GM19035 (cell line): ENCODE data around the gene ZNF692.
"Not testable (repeated sequence)": the region's sequence is repeated elsewhere in the genome, so short reads cannot be mapped to it uniquely, and the experiment has no call there.

ENCODE experiments used
- ATAC-seq: cut with Tn5 transposase; IDR thresholded peaks from one replicate; pipeline ENCODE4 v1.9.1; 2021; ENCODE audit not compliant: unreplicated experiment

Gene ZNF692, protein sequence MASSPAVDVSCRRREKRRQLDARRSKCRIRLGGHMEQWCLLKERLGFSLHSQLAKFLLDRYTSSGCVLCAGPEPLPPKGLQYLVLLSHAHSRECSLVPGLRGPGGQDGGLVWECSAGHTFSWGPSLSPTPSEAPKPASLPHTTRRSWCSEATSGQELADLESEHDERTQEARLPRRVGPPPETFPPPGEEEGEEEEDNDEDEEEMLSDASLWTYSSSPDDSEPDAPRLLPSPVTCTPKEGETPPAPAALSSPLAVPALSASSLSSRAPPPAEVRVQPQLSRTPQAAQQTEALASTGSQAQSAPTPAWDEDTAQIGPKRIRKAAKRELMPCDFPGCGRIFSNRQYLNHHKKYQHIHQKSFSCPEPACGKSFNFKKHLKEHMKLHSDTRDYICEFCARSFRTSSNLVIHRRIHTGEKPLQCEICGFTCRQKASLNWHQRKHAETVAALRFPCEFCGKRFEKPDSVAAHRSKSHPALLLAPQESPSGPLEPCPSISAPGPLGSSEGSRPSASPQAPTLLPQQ

DNA sequence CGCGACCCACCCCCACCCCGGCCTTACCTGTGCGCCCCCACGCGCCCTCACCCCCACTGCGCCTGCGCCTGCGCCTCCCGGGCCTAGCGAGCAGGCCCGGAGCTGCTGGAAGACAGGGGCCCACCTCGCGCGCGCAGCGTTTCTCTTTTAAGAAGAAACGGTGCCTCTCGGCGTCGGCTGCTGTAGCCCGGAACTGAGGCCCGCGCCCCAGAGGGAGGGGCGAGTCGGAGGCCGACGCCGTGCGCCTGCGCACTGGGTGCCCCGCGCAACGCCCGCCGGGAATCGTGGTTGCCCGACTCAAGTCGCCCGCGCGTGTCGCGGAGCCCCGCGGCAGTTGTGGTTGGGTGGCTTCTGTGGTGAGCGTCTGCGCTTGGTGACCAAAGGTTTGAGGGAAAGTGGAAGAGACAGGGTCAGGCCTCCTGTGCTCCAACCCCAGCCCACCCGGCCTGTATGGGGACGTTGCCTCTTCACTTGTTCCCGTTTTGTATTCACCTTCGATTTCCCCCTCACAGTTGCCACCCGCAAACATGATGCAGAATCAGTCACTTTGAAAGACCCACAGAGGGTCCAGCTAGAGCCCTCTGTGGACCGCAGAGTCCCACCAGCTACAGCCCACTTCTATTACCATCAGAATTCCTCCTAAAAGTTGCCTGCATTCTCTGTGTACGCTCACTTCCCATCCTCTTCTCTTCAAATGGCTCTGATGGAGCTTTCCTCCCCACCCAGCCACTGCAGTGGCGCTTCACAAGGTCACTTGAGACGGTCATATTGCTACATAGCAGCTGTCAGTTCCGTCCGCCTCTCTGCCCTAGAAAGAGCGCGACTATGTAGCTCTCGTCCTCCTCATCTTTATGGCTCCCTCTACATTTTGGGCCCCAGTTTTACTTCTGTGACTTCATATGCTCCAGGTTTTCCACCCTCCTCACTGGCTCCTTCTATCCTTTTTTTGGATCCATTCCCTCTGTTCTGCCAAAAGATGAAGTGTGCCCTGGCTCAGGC lies at the start of gene ZNF692:
Gene ZNF692 (minus strand): TSS at position 195 of the 999 bp plus-strand sequence. CDS start 776 bp downstream, outside the sequence.
- peak; percentile 79 for ATAC-seq

DNA sequence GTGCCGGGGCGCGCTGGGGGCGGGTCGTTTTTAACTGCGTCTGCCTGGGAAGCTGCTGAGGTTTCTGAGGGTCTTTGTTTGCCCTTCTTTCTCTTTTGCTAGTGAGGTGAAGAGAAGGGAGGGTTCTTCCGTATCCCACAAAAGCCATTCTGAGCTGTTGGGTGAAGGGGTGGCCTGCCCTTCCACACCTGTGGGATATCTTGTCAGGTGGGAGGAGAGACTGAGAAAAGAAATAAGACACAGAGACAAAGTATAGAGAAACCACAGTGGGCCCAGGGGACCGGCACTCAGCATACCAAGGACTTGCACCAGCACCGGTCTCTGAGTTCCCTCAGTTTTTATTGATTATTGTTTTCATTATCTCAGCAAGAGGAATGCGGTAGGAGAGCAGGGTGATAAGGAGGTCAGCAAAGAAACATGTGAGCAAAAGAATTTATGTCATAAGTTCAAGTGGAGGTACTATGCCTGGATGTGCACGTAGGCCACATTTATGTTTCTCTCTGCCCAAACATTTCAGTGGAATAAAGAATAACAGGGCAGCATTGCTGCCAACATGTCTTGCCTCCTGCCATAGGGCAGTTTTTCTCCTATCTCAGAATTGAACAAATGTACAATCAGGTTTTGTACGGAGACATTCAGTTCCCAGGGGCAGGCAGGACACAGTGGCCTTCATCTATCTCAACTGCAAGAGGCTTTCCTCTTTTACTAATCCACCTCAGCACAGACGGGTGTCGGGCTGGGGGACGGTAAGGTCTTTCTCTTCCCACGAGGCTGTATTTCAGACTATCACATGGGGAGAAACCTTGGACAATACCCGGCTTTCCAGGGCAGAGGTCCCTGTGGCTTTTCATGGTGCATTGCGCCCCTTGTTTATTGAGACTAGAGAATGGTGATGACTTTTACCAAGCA lies 48.1 kb upstream of the ZNF692 start:
- peak; percentile 21 for ATAC-seq

- peak; percentile 92 for ATAC-seq
These were observed 47.3 kb upstream of the ZNF692 start, which contains the start of gene PGBD2 for GRCh38 chr1:248906009-248906752. TSS of gene PGBD2 (plus strand) at chr1:248906235. CDS start at chr1:248913863, 7,628 bp downstream.

GRCh38 chr1:248905662-248906008 lies 46.8 kb upstream of the ZNF692 start:
- ATAC-seq, result no peak

- no peak for ATAC-seq
These were observed 45.7 kb upstream of the ZNF692 start for GRCh38 chr1:248904437-248905216.

DNA sequence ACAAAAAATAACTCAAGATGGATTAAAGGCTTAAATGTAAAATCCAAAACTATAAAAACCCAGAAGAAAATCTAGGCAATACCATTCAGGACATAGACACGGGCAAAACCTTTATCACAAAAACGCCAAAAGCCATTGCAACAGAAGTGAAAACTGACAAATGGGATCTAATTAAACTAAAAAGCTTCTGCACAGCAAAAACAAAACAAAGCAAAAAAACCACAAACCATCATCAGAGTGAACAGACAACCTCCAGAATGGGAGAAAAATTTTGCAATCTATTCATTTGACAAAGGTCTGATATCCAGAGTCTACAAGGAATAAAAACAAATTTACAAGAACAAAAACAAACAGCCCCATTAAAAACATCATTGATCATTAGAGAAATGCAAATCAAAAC lies 42.7 kb upstream of the ZNF692 start:
- ATAC-seq, result no peak

GRCh38 chr1:248900637-248901036 lies 41.8 kb upstream of the ZNF692 start:
- ATAC-seq, result no peak

- no peak for ATAC-seq
These were observed 38.8 kb upstream of the ZNF692 start for GRCh38 chr1:248897412-248898337.

GRCh38 chr1:248894837-248895236 lies 36.0 kb upstream of the ZNF692 start:
- no peak for ATAC-seq

- ATAC-seq, result no peak
These were observed 33.7 kb upstream of the ZNF692 start for GRCh38 chr1:248892590-248892989.

DNA sequence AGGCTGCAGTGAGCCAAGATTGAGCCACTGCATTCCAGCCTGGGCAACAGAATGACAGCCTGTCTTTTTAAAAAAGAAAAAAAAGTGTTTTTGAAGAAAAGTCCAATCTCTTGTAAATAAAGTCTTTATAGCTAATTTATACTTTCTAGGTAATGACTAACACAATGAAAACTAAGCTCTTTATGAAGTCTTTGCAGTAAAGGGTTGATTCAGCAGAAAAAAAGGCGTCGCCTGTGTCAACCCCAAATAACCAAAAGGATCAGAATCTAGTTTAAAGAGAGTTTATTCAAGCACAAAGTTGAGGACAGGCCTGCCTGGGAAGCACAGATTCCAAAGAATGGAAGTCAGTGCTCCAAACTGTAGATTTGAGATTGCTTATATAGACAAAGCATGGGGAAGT lies 32.9 kb upstream of the ZNF692 start:
- no peak for ATAC-seq

- no peak for ATAC-seq
These were observed 31.9 kb upstream of the ZNF692 start for GRCh38 chr1:248890549-248891498.

DNA sequence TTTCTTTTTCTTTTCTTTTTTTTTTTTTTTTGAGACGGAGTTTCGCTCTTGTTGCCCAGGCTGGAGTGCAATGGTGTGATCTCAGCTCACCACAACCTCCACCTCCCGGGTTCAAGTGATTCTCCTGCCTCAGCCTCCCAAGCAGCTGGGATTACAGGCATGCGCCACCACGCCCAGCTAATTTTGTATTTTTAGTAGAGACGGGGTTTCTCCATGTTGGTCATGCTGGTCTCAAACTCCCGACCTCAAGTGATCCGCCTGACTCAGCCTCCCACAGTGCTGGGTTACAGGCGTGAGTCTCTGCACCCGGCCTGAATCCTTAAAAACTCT lies 31.0 kb upstream of the ZNF692 start:
- ATAC-seq, result not testable (repeated sequence)

- no peak for ATAC-seq
These were observed 27.5 kb upstream of the ZNF692 start for GRCh38 chr1:248886237-248886895.

DNA sequence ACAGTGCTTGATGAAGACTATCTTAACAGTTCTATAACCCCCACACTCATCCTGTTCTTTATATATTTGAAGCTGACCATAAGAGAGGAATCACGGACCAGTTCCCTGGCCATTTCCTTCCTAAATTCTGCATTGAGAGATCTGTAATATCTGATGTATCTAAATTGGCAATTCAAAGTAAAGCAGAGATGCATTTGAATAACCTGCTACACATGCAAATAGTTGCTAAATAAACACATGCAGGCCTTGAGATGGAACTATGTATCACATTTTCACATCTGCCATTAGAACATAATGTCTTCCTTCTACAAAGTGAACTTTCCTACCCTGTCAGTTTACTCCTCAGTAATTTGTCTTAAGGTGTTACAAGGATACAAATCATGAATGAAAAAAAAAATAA lies 26.8 kb upstream of the ZNF692 start:
- no peak for ATAC-seq

GRCh38 chr1:248884632-248885295 lies 25.9 kb upstream of the ZNF692 start:
- ATAC-seq, result no peak
